ENCODE results near the gene PRKD1.

- no peak for TF ChIP-seq CTCF (conservative IDR thresholded peaks at IDR 0.05 in 1 of 2, IDR thresholded peaks at IDR 0.05 in 1 of 2; ENCODE audit: low read depth in 1 of 2, low read length in 2 of 2)
- TF ChIP-seq EZH2 (IDR thresholded peaks at IDR 0.05; ENCODE audit: low read length, missing control alignments) = no peak
Measured at GRCh38 chr14:29554335-29554734, 373.3 kb downstream of the PRKD1 start.
